Erythroblast (primary cell): ENCODE results near the gene LPAR3.
"Not testable (repeated sequence)": the region's sequence is repeated elsewhere in the genome, so short reads cannot be mapped to it uniquely, and the experiment has no call there.

Source experiments
- GATA1 ChIP-seq: IDR thresholded peaks from 2 replicates; pipeline ENCODE4 v1.6.1; 2011; ENCODE audit warnings: low read depth, mild to moderate bottlenecking, control low read depth, low read length, moderate library complexity
- POLR2A ChIP-seq: IDR thresholded peaks from 2 replicates; pipeline ENCODE4 v1.6.1; 2011; ENCODE audit warnings: mild to moderate bottlenecking, low read length

DNA sequence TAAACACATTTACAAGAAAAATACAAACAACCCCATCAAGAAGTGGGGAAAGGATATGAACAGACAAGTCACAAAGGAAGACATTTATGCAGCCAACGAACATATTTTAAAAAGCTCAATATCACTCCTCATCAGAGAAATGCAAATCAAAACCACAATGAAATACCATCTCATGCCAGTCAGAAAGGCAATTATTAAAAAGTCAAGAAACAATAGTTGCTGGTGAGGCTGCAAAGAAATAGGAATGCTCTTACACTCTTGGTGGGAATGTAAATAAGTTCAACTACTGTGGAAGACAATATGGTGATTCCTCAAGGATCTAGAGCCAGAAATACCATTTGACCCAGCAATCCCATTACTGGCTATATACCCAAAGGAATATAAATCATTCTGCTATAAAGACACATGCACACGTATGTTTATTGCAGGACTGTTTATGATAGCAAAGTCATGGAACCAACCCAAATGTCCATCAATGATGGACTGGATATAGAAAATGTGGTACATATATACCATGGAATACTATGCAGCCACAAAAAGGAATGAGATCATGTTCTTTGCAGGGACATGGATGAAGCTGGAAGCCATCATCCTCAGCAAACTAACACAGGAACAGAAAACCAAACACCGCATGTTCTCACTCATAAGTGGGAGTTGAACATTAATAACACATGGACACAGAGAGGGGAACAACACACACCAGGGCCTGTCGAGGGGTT lies 15.9 kb upstream of the LPAR3 start:
- TF ChIP-seq POLR2A, GATA1: not testable (repeated sequence)
